SW 1271 (cell line): ENCODE measurements around the gene BRAT1.
A peak's percentile ranks its signal among the peaks of the same experiment; 100 is the strongest.
"Not testable (repeated sequence)": the region's sequence is repeated elsewhere in the genome, so short reads cannot be mapped to it uniquely, and the experiment has no call there.

Experiments
- DNase-seq, 2 experiments: peaks; one replicate each; lab custom pipeline; 2025; lab: John Stamatoyannopoulos, UW

The BRAT1 gene

GRCh38 chr7:2555121-2556052 lies at the start of gene BRAT1:
BRAT1 (minus strand) TSS chr7:2555524; CDS start chr7:2554431, 1,093 bp downstream.
- peak; percentile 86 to 96 for DNase-seq

GRCh38 chr7:2604608-2605174 lies 49.4 kb upstream of the BRAT1 start:
- DNase-seq: no peak

GRCh38 chr7:2603044-2603965 lies 48.0 kb upstream of the BRAT1 start:
- DNase-seq: no peak

- no peak for DNase-seq
These were observed 47.2 kb upstream of the BRAT1 start for GRCh38 chr7:2602406-2603043.

GRCh38 chr7:2601907-2602306 lies 46.6 kb upstream of the BRAT1 start:
- no peak for DNase-seq

GRCh38 chr7:2601065-2601464 lies 45.7 kb upstream of the BRAT1 start:
- DNase-seq: no peak

GRCh38 chr7:2598154-2598823 lies 43.0 kb upstream of the BRAT1 start:
- DNase-seq: no peak

GRCh38 chr7:2597273-2597640 lies 41.9 kb upstream of the BRAT1 start:
- no peak for DNase-seq

GRCh38 chr7:2596464-2597272 lies 41.3 kb upstream of the BRAT1 start:
- no peak for DNase-seq

GRCh38 chr7:2595258-2595860 lies 40.0 kb upstream of the BRAT1 start:
- no peak for DNase-seq

- no peak for DNase-seq
These were observed 39.3 kb upstream of the BRAT1 start for GRCh38 chr7:2594599-2594998.

- no peak for DNase-seq
These were observed 37.9 kb upstream of the BRAT1 start for GRCh38 chr7:2593036-2593727.

- DNase-seq: no peak
These were observed 37.1 kb upstream of the BRAT1 start for GRCh38 chr7:2592375-2592865.

GRCh38 chr7:2589941-2590340 lies 34.6 kb upstream of the BRAT1 start:
- DNase-seq: not testable (repeated sequence)

GRCh38 chr7:2589341-2589740 lies 34.0 kb upstream of the BRAT1 start:
- DNase-seq: no peak

- no peak for DNase-seq
These were observed 32.5 kb upstream of the BRAT1 start for GRCh38 chr7:2587778-2588177.

- no peak for DNase-seq
These were observed 31.8 kb upstream of the BRAT1 start for GRCh38 chr7:2587134-2587533.

- no peak for DNase-seq
These were observed 31.1 kb upstream of the BRAT1 start for GRCh38 chr7:2586326-2587020.

GRCh38 chr7:2585446-2585845 lies 30.1 kb upstream of the BRAT1 start:
- DNase-seq: no peak
